Ovary (tissue), 3 donors: ENCODE data around the gene SLMAP.

ENCODE experiments used
- POLR2A ChIP-seq: fragments of 450-650 bp; IDR thresholded peaks from one replicate; pipeline ENCODE4 v1.6.1; 2017; ENCODE audit warnings: antibody characterized with exemption, mild to moderate bottlenecking, moderate library complexity
- TF ChIP-seq, protein P1 (sequence below), 3 donors: fragments of 450-650 bp in 2 of 3; fragments of 200-600 bp in 1 of 3; IDR thresholded peaks; one replicate each; pipeline versions ENCODE4 v1.5.1 to v1.8.0; 2016 to 2022; ENCODE audit warnings: antibody characterized with exemption in 3 of 3, mild to moderate bottlenecking in 1 of 3
- donor health status: DM: no; HTN: no; CAD: no.

DNA sequence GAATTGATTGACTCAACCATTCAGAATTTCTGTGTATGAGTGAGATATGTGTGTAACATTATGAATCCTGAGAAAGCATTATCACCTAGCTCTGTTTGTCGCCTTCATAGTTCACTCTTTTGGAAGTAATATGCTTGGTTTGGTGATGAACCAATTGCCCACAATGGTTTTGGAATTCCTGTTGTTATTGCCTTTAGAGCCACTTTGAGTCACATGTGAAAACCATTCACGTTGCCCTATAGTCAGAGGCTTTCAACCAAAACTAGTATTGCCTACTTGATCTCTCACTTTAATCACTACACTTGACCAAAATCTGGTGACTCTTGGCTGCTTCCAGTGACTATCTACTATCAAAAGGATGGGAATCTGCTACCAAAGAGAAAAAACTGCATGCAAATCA lies 173.9 kb downstream of the SLMAP start:
- TF ChIP-seq POLR2A: no peak
- TF ChIP-seq, protein P1, sequence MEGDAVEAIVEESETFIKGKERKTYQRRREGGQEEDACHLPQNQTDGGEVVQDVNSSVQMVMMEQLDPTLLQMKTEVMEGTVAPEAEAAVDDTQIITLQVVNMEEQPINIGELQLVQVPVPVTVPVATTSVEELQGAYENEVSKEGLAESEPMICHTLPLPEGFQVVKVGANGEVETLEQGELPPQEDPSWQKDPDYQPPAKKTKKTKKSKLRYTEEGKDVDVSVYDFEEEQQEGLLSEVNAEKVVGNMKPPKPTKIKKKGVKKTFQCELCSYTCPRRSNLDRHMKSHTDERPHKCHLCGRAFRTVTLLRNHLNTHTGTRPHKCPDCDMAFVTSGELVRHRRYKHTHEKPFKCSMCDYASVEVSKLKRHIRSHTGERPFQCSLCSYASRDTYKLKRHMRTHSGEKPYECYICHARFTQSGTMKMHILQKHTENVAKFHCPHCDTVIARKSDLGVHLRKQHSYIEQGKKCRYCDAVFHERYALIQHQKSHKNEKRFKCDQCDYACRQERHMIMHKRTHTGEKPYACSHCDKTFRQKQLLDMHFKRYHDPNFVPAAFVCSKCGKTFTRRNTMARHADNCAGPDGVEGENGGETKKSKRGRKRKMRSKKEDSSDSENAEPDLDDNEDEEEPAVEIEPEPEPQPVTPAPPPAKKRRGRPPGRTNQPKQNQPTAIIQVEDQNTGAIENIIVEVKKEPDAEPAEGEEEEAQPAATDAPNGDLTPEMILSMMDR (IDR thresholded peaks at IDR 0.05): no peak
